CD14-positive monocyte (primary cell): ENCODE results near the gene SFI1. TPM values are rescaled to one million over a fixed set of nuclear protein-coding genes. Genes with fewer than 3 reads are reported as not detected.

Experiments
- DNase-seq, 3 donors: peaks; one replicate each; pipeline ENCODE4 v3.0.0-alpha.2; 2011 to 2022
- H2AFZ ChIP-seq: 2 replicates; pipeline ENCODE4 v1.6.0; 2012; ENCODE audit warnings: mild to moderate bottlenecking, low read depth, low read length, inconsistent platforms; ENCODE audit not compliant: insufficient read depth, poor library complexity, severe bottlenecking
- H3K27ac ChIP-seq, 2 donors: 1 replicate in 1 of 2; 2 replicates in 1 of 2; pipeline ENCODE4 v1.5.1; 2012 to 2013; ENCODE audit warnings: low read length in 2 of 2, control low read depth in 1 of 2, inconsistent platforms in 1 of 2, low read depth in 1 of 2, mild to moderate bottlenecking in 1 of 2
- H3K27me3 ChIP-seq, 2 donors: one replicate each; pipeline versions ENCODE4 v1.6.0 to v1.6.1; 2011 to 2013; ENCODE audit warnings: low read length in 2 of 2; ENCODE audit not compliant: control insufficient read depth in 2 of 2, insufficient read depth in 2 of 2
- H3K36me3 ChIP-seq, 2 donors: replicated peaks in 1 of 2; 1 replicate in 1 of 2; 2 replicates in 1 of 2; pipeline versions ENCODE4 v1.5.1 to v1.6.1; 2012 to 2013; ENCODE audit warnings: low read length in 2 of 2, control low read depth in 1 of 2, inconsistent platforms in 1 of 2, mild to moderate bottlenecking in 1 of 2; ENCODE audit not compliant: insufficient read depth in 2 of 2, control insufficient read depth in 1 of 2
- H3K4me1 ChIP-seq, 2 donors: 1 replicate in 1 of 2; 2 replicates in 1 of 2; pipeline versions ENCODE4 v1.5.1 to v1.6.1; 2012 to 2013; ENCODE audit warnings: low read length in 2 of 2, control low read depth in 1 of 2, inconsistent platforms in 1 of 2, mild to moderate bottlenecking in 1 of 2, moderate library complexity in 1 of 2; ENCODE audit not compliant: insufficient read depth in 2 of 2, control insufficient read depth in 1 of 2
- H3K4me2 ChIP-seq: replicated peaks from 2 replicates; pipeline ENCODE3; 2012; ENCODE audit warnings: low read length, moderate library complexity, mild to moderate bottlenecking; ENCODE audit not compliant: poor library complexity, severe bottlenecking; ENCODE audit errors: extremely low read depth
- H3K4me3 ChIP-seq, 3 experiments: fragments of 200-600 bp in 1 of 3; sonication (generic) in 1 of 3; replicated peaks in 1 of 3; 1 replicate in 2 of 3; 2 replicates in 1 of 3; pipeline ENCODE4 v1.5.1; 2011 to 2013; ENCODE audit warnings: low read length in 3 of 3, mild to moderate bottlenecking in 3 of 3, control low read depth in 2 of 3, low read depth in 2 of 3, inconsistent platforms in 1 of 3, moderate library complexity in 1 of 3
- H3K79me2 ChIP-seq: 2 replicates; pipeline ENCODE4 v1.6.0; 2012; ENCODE audit warnings: mild to moderate bottlenecking, control low read depth, inconsistent platforms, low read length, moderate library complexity; ENCODE audit not compliant: insufficient read depth
- H3K9ac ChIP-seq: 2 replicates; pipeline ENCODE4 v1.6.0; 2017; ENCODE audit warnings: low read length, mild to moderate bottlenecking; ENCODE audit not compliant: insufficient read depth, poor library complexity, severe bottlenecking
- H3K9me3 ChIP-seq, 2 donors: replicated peaks in 1 of 2; 1 replicate in 1 of 2; 2 replicates in 1 of 2; pipeline versions ENCODE4 v1.5.1 to v1.6.1; 2012 to 2013; ENCODE audit warnings: low read length in 2 of 2, control low read depth in 1 of 2; ENCODE audit not compliant: control insufficient read depth in 1 of 2, insufficient read depth in 1 of 2
- H4K20me1 ChIP-seq: 2 replicates; pipeline ENCODE4 v1.6.0; 2012; ENCODE audit warnings: mild to moderate bottlenecking, low read length, control low read depth, moderate library complexity; ENCODE audit not compliant: insufficient read depth
- H3K27ac Mint-ChIP-seq, 7 donors: one replicate each; pipeline ENCODE4 v1.8.0; 2020; ENCODE audit warnings: mild to moderate bottlenecking in 7 of 7, mixed read lengths in 7 of 7, moderate library complexity in 6 of 7, inconsistent platforms in 2 of 7
- H3K27me3 Mint-ChIP-seq, 3 donors: one replicate each; pipeline ENCODE4 v1.8.0; 2021 to 2022; ENCODE audit warnings: low read depth in 3 of 3, mild to moderate bottlenecking in 3 of 3, mixed read lengths in 3 of 3, moderate library complexity in 3 of 3, inconsistent platforms in 1 of 3
- H3K36me3 Mint-ChIP-seq, 2 donors: one replicate each; pipeline ENCODE4 v1.8.0; 2020; ENCODE audit warnings: mixed read lengths in 2 of 2, inconsistent platforms in 1 of 2, mild to moderate bottlenecking in 1 of 2
- H3K4me1 Mint-ChIP-seq: one replicate; pipeline ENCODE4 v1.8.0; 2020; ENCODE audit warnings: mild to moderate bottlenecking, mixed read lengths
- H3K4me3 Mint-ChIP-seq, 2 donors: one replicate each; pipeline ENCODE4 v1.8.0; 2020; ENCODE audit warnings: mild to moderate bottlenecking in 2 of 2, mixed read lengths in 2 of 2, moderate library complexity in 1 of 2
- H3K9me3 Mint-ChIP-seq, 7 donors: one replicate each; pipeline ENCODE4 v1.8.0; 2020 to 2022; ENCODE audit warnings: mixed read lengths in 7 of 7, mild to moderate bottlenecking in 6 of 7, moderate library complexity in 6 of 7, inconsistent platforms in 2 of 7
- CTCF ChIP-seq: fragments of 200-600 bp; IDR thresholded peaks from one replicate; pipeline ENCODE4 v1.8.0; 2022; ENCODE audit warnings: antibody characterized with exemption, mild to moderate bottlenecking
- WGBS: methylation state at CpG from one replicate; pipeline ENCODE4 v1.1.5; 2013; ENCODE audit warnings: missing lambda C conversion rate; ENCODE audit not compliant: insufficient coverage; 5-methylcytosine and 5-hydroxymethylcytosine counted together
- intact Hi-C, 2 donors: fragments of 100-400 bp; cut with micrococcal nuclease; formaldehyde crosslinking; loops; one replicate each; pipeline versions ENCODE4 v1.15.0 to v1.15.1; 2023
- polyA plus RNA-seq, 3 donors: library from polyadenylated mRNA; depleted of rRNA in 1 of 3; unstranded in 2 of 3; stranded (reverse) in 1 of 3; fragments of 300-500 nt in 2 of 3; fragments of >200 nt in 1 of 3; fragmentation: Illumina TruSeq in 2 of 3; gene quantifications; 1 replicate in 2 of 3; 2 replicates in 1 of 3; pipeline ENCODE4 v1.2.3, GENCODE V29; 2012 to 2021

The SFI1 gene
- polyA plus RNA-seq, 3 donors = 1.7 to 43.4 (median 3.6) TPM

GRCh38 chr22:31611061-31611760, 114.9 kb downstream of the SFI1 start:
- Histone ChIP-seq H3K4me2 (no peak overlapping the region), H3K4me3 (no peak overlapping the region), H4K20me1 (peaks cover 15% of the 10 kb centered on the region), H3K79me2 (no peaks in the 10 kb centered on the region), H3K27ac (no peak overlapping the region), H3K9ac (no peak overlapping the region), H3K9me3 (no peaks in the 10 kb centered on the region), H3K36me3 (peaks cover 12 to 23% of the 10 kb centered on the region in 2 donors), H3K4me1 (peaks cover 7 to 13% of the 10 kb centered on the region in 2 donors), H2AFZ (no peak overlapping the region), H3K27me3 (no peaks in the 10 kb centered on the region)
- 81% methylated on average over 16 of the region's 16 CpGs for WGBS
- no peak overlapping the region for H3K4me3 Mint-ChIP-seq
- H3K36me3 Mint-ChIP-seq = peaks cover 29 to 35% of the 10 kb centered on the region in 2 donors
- peak overlapping the region in 1 of 7 donors; percentile 19 for H3K27ac Mint-ChIP-seq
- no peak for TF ChIP-seq CTCF
- peaks cover 15% of the 10 kb centered on the region for H3K4me1 Mint-ChIP-seq
- intact Hi-C loops = no loop called here
- peaks cover 0 to under 1% (median 0%) of the 10 kb centered on the region in 3 donors for H3K27me3 Mint-ChIP-seq
- H3K9me3 Mint-ChIP-seq = no peaks in the 10 kb centered on the region
- no peak for DNase-seq

GRCh38 chr22:31612891-31613285, 116.6 kb downstream of the SFI1 start:
- Mint-ChIP-seq H3K27ac (peak overlapping the region in 1 of 7 donors; percentile 11), H3K9me3 (no peaks in the 10 kb centered on the region)
- H3K27ac ChIP-seq = no peak overlapping the region

More at GRCh38 chr22:31612891-31613285, 116.6 kb downstream of the SFI1 start:
- Histone ChIP-seq H3K4me3 (no peak overlapping the region), H3K36me3 (peaks cover 20 to 32% of the 10 kb centered on the region in 2 donors), H4K20me1 (peaks cover 31% of the 10 kb centered on the region), H3K79me2 (no peaks in the 10 kb centered on the region), H3K27me3 (no peaks in the 10 kb centered on the region), H3K9me3 (no peaks in the 10 kb centered on the region), H3K9ac (no peak overlapping the region), H2AFZ (no peak overlapping the region), H3K4me2 (no peak overlapping the region), H3K4me1 (peaks cover 16 to 26% of the 10 kb centered on the region in 2 donors)
- 98% methylated on average over 8 of the region's 12 CpGs for WGBS
- Mint-ChIP-seq H3K27me3 (no peaks in the 10 kb centered on the region), H3K4me1 (peaks cover 32% of the 10 kb centered on the region), H3K36me3 (peaks cover 36 to 38% of the 10 kb centered on the region in 2 donors), H3K4me3 (no peak overlapping the region)
- no peak for TF ChIP-seq CTCF
- DNase-seq = no peak
- intact Hi-C loops = no loop called here
